Hepatocyte (in vitro differentiated cells): ENCODE data around the gene DHCR24.

Experiments used
- EZH2phosphoT487 ChIP-seq: fragments of 200-600 bp; sonication (generic); IDR thresholded peaks from one replicate; pipeline ENCODE4 v1.6.1; 2018; ENCODE audit warnings: antibody characterized with exemption, mild to moderate bottlenecking, low read depth, moderate library complexity; ENCODE audit not compliant: unreplicated experiment, severe bottlenecking
- TF ChIP-seq, protein P1 (sequence below): fragments of 200-600 bp; sonication (generic); IDR thresholded peaks from 2 replicates; pipeline ENCODE4 v1.5.1; 2016; ENCODE audit warnings: antibody characterized with exemption, mild to moderate bottlenecking; ENCODE audit not compliant: poor library complexity

DNA sequence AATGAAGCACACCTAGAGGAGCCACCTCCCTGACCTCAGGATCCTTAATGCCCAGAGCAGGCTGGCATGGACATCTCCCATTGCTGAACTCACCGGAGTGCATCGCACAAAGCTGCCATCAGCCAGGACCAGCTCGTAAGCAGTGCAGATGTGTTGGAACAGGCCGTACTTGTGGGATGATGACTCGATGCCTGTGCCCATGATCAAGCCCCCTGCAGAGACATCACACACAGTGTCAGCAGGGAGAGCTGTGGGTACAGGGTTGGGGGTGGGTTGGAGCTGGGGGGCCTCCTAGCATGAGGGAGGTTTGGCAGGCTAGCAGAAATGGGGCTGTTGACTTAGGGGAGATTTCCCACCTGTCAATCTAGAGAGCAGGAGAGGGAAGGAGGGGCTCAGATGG, 12.0 kb downstream of the DHCR24 start:
- TF ChIP-seq, protein P1, sequence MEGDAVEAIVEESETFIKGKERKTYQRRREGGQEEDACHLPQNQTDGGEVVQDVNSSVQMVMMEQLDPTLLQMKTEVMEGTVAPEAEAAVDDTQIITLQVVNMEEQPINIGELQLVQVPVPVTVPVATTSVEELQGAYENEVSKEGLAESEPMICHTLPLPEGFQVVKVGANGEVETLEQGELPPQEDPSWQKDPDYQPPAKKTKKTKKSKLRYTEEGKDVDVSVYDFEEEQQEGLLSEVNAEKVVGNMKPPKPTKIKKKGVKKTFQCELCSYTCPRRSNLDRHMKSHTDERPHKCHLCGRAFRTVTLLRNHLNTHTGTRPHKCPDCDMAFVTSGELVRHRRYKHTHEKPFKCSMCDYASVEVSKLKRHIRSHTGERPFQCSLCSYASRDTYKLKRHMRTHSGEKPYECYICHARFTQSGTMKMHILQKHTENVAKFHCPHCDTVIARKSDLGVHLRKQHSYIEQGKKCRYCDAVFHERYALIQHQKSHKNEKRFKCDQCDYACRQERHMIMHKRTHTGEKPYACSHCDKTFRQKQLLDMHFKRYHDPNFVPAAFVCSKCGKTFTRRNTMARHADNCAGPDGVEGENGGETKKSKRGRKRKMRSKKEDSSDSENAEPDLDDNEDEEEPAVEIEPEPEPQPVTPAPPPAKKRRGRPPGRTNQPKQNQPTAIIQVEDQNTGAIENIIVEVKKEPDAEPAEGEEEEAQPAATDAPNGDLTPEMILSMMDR, result no peak
- no peak for TF ChIP-seq EZH2phosphoT487
